K562 (cell line): ENCODE data around the gene RAMP2. TPM values are rescaled to one million over a fixed set of nuclear protein-coding genes. Genes with fewer than 3 reads are reported as not detected.

ENCODE experiments used
- CAMTA2 ChIP-seq: fragments of 250-450 bp; sonication (Bioruptor Pico); conservative IDR thresholded peaks from 2 replicates; pipeline ENCODE4 v1.5.1; 2022
- CBX1 ChIP-seq: sonication (generic); IDR thresholded peaks from 2 replicates; pipeline ENCODE4 v1.6.1; 2016; ENCODE audit warnings: antibody characterized with exemption, low read depth, mild to moderate bottlenecking
- DIDO1 ChIP-seq: fragments of 450-650 bp; IDR thresholded peaks from 2 replicates; pipeline ENCODE4 v1.6.1; 2016; ENCODE audit warnings: low read depth, missing biosample characterization, missing genetic modification characterization
- E2F1 ChIP-seq: sonication (generic); formaldehyde crosslinking; IDR thresholded peaks from 2 replicates; pipeline ENCODE4 v1.8.1; 2023; ENCODE audit warnings: mild to moderate bottlenecking, missing genetic modification reagents, moderate library complexity
- E2F3 ChIP-seq: fragments of 250-450 bp; sonication (Bioruptor Pico); IDR thresholded peaks from 2 replicates; pipeline ENCODE4 v1.4.0; 2020; ENCODE audit warnings: mild to moderate bottlenecking
- EHMT2 ChIP-seq: fragments of 450-650 bp; IDR thresholded peaks from 2 replicates; pipeline ENCODE4 v1.6.1; 2018; ENCODE audit warnings: antibody characterized with exemption
- GTF2F1 ChIP-seq: IDR thresholded peaks from 2 replicates; pipeline ENCODE4 v1.6.1; 2011; ENCODE audit warnings: low read depth, low read length, improper control_type of control experiment
- HMG20B ChIP-seq: fragments of 250-450 bp; sonication (Bioruptor Pico); IDR thresholded peaks from 2 replicates; pipeline ENCODE4 v1.5.0; 2021; ENCODE audit warnings: mild to moderate bottlenecking
- MAZ ChIP-seq, 2 experiments: fragments of 450-650 bp in 1 of 2; sonication (generic) in 1 of 2; formaldehyde crosslinking; IDR thresholded peaks in 1 of 2; conservative IDR thresholded peaks in 1 of 2; 2 replicates each; pipeline versions ENCODE4 v1.4.0 to v1.5.0; 2020; ENCODE audit warnings: mild to moderate bottlenecking in 1 of 2, missing genetic modification reagents in 1 of 2
- PHF20 ChIP-seq: fragments of 450-650 bp; IDR thresholded peaks from 2 replicates; pipeline ENCODE4 v1.6.1; 2018; ENCODE audit not compliant: partially characterized antibody
- RBM14 ChIP-seq: fragments of 200-400 bp; formaldehyde crosslinking; IDR thresholded peaks from 2 replicates; pipeline ENCODE4 v1.6.1; 2018; ENCODE audit warnings: low read depth, mild to moderate bottlenecking, low read length, moderate library complexity, borderline replicate concordance; ENCODE audit not compliant: insufficient read depth
- RNF2 ChIP-seq: sonication (generic); IDR thresholded peaks from 2 replicates; pipeline ENCODE4 v1.6.1; 2016
- SP2 ChIP-seq: IDR thresholded peaks from 2 replicates; pipeline ENCODE4 v1.6.1; 2011; ENCODE audit warnings: mild to moderate bottlenecking, low read depth, low read length, moderate library complexity; ENCODE audit not compliant: poor library complexity, severe bottlenecking; ENCODE audit errors: extremely low read depth
- ZBTB17 ChIP-seq: fragments of 450-650 bp; formaldehyde crosslinking; IDR thresholded peaks from 2 replicates; pipeline ENCODE4 v1.4.0; 2020; ENCODE audit warnings: mild to moderate bottlenecking
- ZBTB7A ChIP-seq: IDR thresholded peaks from 2 replicates; pipeline ENCODE4 v1.6.1; 2011; ENCODE audit warnings: low read depth, mild to moderate bottlenecking, low read length, moderate library complexity, borderline replicate concordance; ENCODE audit not compliant: control insufficient read depth
- ZKSCAN3 ChIP-seq: fragments of 250-450 bp; sonication (Bioruptor Pico); IDR thresholded peaks from 2 replicates; pipeline ENCODE4 v1.4.0; 2020
- ZNF175 ChIP-seq: fragments of 200-800 bp; sonication (Bioruptor generic); IDR thresholded peaks from 2 replicates; pipeline ENCODE4 v1.6.1; 2016; ENCODE audit warnings: low read depth, mild to moderate bottlenecking, missing genetic modification characterization, missing compliant biosample characterization
- ZNF23 ChIP-seq: fragments of 250-450 bp; sonication (Bioruptor Pico); IDR thresholded peaks from 2 replicates; pipeline ENCODE4 v1.4.0; 2020; ENCODE audit warnings: mild to moderate bottlenecking
- ZNF232 ChIP-seq: sonication (generic); formaldehyde crosslinking; IDR thresholded peaks from 2 replicates; pipeline ENCODE4 v1.8.0; 2022; ENCODE audit warnings: mild to moderate bottlenecking, missing genetic modification reagents
- ZNF311 ChIP-seq: fragments of 250-450 bp; sonication (Bioruptor Pico); IDR thresholded peaks from 2 replicates; pipeline ENCODE4 v1.4.0; 2020; ENCODE audit warnings: mild to moderate bottlenecking, moderate library complexity
- polyA plus RNA-seq, 8 experiments: library from polyadenylated mRNA; depleted of rRNA in 4 of 8; stranded (reverse) in 5 of 8; unstranded in 3 of 8; fragments of >200 nt; fragmentation: Nextera tagmentation in 2 of 8; fragmentation: Illumina TruSeq in 1 of 8; extraction: Ambion mirVana in 2 of 8; extraction: Trizol in 1 of 8; gene quantifications; 2 replicates each; pipeline versions ENCODE4 v1.2.1 to v1.2.3, GENCODE V29; 2011 to 2014; ENCODE audit warnings: inconsistent platforms in 1 of 8, missing spikeins in 1 of 8
- total RNA-seq, 7 experiments: library from RNA; depleted of rRNA in 6 of 7; stranded (reverse); fragments of >200 nt in 6 of 7; fragmentation: Illumina TruSeq in 2 of 7; extraction: Trizol in 2 of 7; gene quantifications; 2 replicates each; pipeline versions ENCODE4 v1.2.1 to v1.2.3, GENCODE V29; 2011 to 2021; ENCODE audit warnings: low replicate concordance in 1 of 7
- TF ChIP-seq, protein P1 (sequence below), 2 experiments: IDR thresholded peaks; 2 replicates each; pipeline ENCODE4 v1.6.1; 2011; ENCODE audit warnings: borderline replicate concordance in 1 of 2, control low read depth in 1 of 2, low read depth in 1 of 2, low read length in 1 of 2, mild to moderate bottlenecking in 1 of 2, mixed read lengths in 1 of 2, moderate library complexity in 1 of 2; ENCODE audit not compliant: insufficient read depth in 1 of 2, insufficient read length in 1 of 2, poor library complexity in 1 of 2, severe bottlenecking in 1 of 2; ENCODE audit errors: extremely low read depth in 1 of 2
- TF ChIP-seq, protein P2 (sequence below), 2 experiments: IDR thresholded peaks; 2 replicates each; pipeline ENCODE4 v1.6.1; 2012; ENCODE audit warnings: improper control_type of control experiment in 2 of 2, low read depth in 2 of 2, low read length in 2 of 2, borderline replicate concordance in 1 of 2
- TF ChIP-seq, protein P3 (sequence below): fragments of 450-650 bp; IDR thresholded peaks from 2 replicates; pipeline ENCODE4 v1.6.1; 2016; ENCODE audit warnings: low read depth, mild to moderate bottlenecking, moderate library complexity

Gene RAMP2
- total and polyA plus RNA-seq, 9 of the 15 experiments (the other 6 are each of a cell fraction or from before 2014, with no cell fraction given), result not detected

DNA sequence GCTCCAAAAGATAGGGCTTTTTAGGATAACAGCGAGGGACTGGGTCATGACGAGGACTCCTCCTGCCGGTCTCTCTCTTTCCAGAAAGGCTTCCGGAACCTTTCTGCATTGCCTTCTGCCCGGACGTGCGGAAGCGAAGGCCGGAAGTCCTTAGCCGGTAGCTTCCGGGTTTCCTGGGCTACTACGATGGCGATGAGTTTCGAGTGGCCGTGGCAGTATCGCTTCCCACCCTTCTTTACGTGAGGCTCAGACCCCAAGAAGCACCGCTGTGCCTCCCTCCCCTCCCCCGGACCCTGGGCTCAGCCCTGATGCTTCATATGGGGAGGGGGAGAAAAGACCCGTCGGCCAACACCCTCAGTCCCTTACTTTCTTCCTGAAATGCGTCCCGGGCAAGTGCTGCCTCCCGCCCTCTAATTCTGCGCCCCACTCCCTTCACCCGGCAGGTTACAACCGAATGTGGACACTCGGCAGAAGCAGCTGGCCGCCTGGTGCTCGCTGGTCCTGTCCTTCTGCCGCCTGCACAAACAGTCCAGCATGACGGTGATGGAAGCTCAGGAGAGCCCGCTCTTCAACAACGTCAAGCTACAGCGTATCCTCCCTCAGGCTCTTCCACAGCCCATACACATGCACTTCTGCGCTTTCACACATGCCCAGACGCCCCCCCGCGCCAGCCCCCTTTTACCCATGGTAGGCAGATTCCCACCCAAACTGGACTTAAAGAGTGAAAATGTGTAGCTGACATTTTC, 12.4 kb downstream of the RAMP2 start, which contains the start of gene VPS25 (continued):
- TF ChIP-seq ZBTB17 (peak; percentile 49; the same call in 1 of the 2 replicates), GTF2F1 (peak; percentile 68; the same call in 1 of the 2 replicates), PHF20 (peak; percentile 97), CBX1 (no peak), CAMTA2 (CRISPR knock-in tag) (no peak), RBM14 (no peak), DIDO1 (peak; percentile 83), ZBTB7A (no peak; the same call in 1 of the 2 replicates), ZNF175 (CRISPR knock-in tag) (peak; percentile 54; the same call in 1 of the 2 replicates), RNF2 (peak; percentile 76; the same call in 1 of the 2 replicates), HMG20B (CRISPR knock-in tag) (no peak), ZNF232 (CRISPR knock-in tag) (no peak), EHMT2 (no peak), SP2 (no peak), ZNF23 (0 out of 2 replicates have a peak, but pooled peaks have one; percentile 28), E2F3 (CRISPR knock-in tag) (no peak; the same call in 1 of the 2 replicates), ZNF311 (CRISPR knock-in tag) (no peak), ZKSCAN3 (no peak), E2F1 (CRISPR knock-in tag) (no peak), MAZ (CRISPR knock-in tag; conservative IDR thresholded peaks at IDR 0.05 in 1 of 2, IDR thresholded peaks at IDR 0.05 in 1 of 2) (peak; percentile 62 to 83)
- TF ChIP-seq, protein P1, sequence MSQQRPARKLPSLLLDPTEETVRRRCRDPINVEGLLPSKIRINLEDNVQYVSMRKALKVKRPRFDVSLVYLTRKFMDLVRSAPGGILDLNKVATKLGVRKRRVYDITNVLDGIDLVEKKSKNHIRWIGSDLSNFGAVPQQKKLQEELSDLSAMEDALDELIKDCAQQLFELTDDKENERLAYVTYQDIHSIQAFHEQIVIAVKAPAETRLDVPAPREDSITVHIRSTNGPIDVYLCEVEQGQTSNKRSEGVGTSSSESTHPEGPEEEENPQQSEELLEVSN (IDR thresholded peaks at IDR 0.05; ENCODE audit: borderline replicate concordance in 1 of 2, extremely low read depth in 1 of 2, insufficient read depth in 1 of 2, insufficient read length in 1 of 2, low read depth in 1 of 2, low read length in 1 of 2, poor library complexity in 1 of 2, severe bottlenecking in 1 of 2), result peak in 1 of 2 experiments; percentile 30
- TF ChIP-seq, protein P2, sequence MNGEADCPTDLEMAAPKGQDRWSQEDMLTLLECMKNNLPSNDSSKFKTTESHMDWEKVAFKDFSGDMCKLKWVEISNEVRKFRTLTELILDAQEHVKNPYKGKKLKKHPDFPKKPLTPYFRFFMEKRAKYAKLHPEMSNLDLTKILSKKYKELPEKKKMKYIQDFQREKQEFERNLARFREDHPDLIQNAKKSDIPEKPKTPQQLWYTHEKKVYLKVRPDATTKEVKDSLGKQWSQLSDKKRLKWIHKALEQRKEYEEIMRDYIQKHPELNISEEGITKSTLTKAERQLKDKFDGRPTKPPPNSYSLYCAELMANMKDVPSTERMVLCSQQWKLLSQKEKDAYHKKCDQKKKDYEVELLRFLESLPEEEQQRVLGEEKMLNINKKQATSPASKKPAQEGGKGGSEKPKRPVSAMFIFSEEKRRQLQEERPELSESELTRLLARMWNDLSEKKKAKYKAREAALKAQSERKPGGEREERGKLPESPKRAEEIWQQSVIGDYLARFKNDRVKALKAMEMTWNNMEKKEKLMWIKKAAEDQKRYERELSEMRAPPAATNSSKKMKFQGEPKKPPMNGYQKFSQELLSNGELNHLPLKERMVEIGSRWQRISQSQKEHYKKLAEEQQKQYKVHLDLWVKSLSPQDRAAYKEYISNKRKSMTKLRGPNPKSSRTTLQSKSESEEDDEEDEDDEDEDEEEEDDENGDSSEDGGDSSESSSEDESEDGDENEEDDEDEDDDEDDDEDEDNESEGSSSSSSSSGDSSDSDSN (IDR thresholded peaks at IDR 0.05; ENCODE audit: borderline replicate concordance in 1 of 2, low read depth in 2 of 2, low read length in 2 of 2), result peak in 1 of 2 experiments; percentile 75; a peak in 2 of 4 replicates
- TF ChIP-seq, protein P3, sequence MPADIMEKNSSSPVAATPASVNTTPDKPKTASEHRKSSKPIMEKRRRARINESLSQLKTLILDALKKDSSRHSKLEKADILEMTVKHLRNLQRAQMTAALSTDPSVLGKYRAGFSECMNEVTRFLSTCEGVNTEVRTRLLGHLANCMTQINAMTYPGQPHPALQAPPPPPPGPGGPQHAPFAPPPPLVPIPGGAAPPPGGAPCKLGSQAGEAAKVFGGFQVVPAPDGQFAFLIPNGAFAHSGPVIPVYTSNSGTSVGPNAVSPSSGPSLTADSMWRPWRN, result no peak
